Panc1 (cell line): ENCODE measurements around the gene UVSSA.

Experiments used
- POLR2AphosphoS5 ChIP-seq: IDR thresholded peaks from 2 replicates; pipeline ENCODE4 v1.6.1; 2012; ENCODE audit warnings: mild to moderate bottlenecking, low read depth, low read length, moderate library complexity
- SIN3A ChIP-seq: IDR thresholded peaks from 2 replicates; pipeline ENCODE4 v1.6.1; 2012; ENCODE audit warnings: low read depth, mild to moderate bottlenecking, low read length, moderate library complexity, borderline replicate concordance; ENCODE audit not compliant: insufficient read depth
- TF ChIP-seq, protein P1 (sequence below): fragments of 450-650 bp; IDR thresholded peaks from 2 replicates; pipeline ENCODE4 v1.5.1; 2017; ENCODE audit warnings: mild to moderate bottlenecking
- TF ChIP-seq, protein P2 (sequence below), 2 experiments: IDR thresholded peaks; 2 replicates each; pipeline ENCODE4 v1.6.1; 2011 to 2012; ENCODE audit warnings: low read depth in 2 of 2, control low read depth in 1 of 2, low read length in 1 of 2, mild to moderate bottlenecking in 1 of 2, moderate library complexity in 1 of 2; ENCODE audit not compliant: insufficient read depth in 1 of 2

DNA sequence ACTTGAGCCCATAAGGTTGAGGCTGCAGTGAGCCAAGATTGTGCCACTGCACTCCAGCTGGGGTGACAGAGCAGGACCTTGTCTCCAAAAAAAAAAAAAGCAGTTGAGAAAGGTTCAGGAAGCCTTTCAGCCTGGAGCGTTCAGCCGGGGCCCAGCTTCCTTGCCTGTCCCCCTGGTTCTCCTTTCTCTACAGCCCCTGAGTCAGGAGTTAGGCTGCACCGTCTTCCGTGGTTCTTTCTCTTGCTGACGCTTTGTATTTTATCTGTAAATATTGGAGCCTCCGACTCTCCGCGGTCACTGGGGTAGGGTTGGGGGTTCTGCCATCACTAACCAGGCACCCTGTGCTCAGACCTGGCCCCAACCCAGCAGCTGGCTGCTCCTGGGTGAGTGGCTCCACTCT is 13.8 kb upstream of the UVSSA start:
- TF ChIP-seq, protein P1, sequence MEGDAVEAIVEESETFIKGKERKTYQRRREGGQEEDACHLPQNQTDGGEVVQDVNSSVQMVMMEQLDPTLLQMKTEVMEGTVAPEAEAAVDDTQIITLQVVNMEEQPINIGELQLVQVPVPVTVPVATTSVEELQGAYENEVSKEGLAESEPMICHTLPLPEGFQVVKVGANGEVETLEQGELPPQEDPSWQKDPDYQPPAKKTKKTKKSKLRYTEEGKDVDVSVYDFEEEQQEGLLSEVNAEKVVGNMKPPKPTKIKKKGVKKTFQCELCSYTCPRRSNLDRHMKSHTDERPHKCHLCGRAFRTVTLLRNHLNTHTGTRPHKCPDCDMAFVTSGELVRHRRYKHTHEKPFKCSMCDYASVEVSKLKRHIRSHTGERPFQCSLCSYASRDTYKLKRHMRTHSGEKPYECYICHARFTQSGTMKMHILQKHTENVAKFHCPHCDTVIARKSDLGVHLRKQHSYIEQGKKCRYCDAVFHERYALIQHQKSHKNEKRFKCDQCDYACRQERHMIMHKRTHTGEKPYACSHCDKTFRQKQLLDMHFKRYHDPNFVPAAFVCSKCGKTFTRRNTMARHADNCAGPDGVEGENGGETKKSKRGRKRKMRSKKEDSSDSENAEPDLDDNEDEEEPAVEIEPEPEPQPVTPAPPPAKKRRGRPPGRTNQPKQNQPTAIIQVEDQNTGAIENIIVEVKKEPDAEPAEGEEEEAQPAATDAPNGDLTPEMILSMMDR = no peak
- TF ChIP-seq POLR2AphosphoS5 (no peak), SIN3A (no peak)
- TF ChIP-seq, protein P2, sequence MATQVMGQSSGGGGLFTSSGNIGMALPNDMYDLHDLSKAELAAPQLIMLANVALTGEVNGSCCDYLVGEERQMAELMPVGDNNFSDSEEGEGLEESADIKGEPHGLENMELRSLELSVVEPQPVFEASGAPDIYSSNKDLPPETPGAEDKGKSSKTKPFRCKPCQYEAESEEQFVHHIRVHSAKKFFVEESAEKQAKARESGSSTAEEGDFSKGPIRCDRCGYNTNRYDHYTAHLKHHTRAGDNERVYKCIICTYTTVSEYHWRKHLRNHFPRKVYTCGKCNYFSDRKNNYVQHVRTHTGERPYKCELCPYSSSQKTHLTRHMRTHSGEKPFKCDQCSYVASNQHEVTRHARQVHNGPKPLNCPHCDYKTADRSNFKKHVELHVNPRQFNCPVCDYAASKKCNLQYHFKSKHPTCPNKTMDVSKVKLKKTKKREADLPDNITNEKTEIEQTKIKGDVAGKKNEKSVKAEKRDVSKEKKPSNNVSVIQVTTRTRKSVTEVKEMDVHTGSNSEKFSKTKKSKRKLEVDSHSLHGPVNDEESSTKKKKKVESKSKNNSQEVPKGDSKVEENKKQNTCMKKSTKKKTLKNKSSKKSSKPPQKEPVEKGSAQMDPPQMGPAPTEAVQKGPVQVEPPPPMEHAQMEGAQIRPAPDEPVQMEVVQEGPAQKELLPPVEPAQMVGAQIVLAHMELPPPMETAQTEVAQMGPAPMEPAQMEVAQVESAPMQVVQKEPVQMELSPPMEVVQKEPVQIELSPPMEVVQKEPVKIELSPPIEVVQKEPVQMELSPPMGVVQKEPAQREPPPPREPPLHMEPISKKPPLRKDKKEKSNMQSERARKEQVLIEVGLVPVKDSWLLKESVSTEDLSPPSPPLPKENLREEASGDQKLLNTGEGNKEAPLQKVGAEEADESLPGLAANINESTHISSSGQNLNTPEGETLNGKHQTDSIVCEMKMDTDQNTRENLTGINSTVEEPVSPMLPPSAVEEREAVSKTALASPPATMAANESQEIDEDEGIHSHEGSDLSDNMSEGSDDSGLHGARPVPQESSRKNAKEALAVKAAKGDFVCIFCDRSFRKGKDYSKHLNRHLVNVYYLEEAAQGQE (IDR thresholded peaks at IDR 0.05; ENCODE audit: insufficient read depth in 1 of 2, low read depth in 2 of 2, low read length in 1 of 2) = no peak
